HEK293 (cell line): ENCODE results near the gene NFIX.

ENCODE experiments used
- CTCF ChIA-PET: fragments of 350-600 bp; formaldehyde crosslinking; extraction: SDS; loops from one replicate; lab custom pipeline; 2021; ENCODE audit warnings: antibody characterized with exemption; lab: Yijun Ruan, JAX
- POLR2A ChIA-PET: fragments of 300-600 bp; formaldehyde crosslinking; extraction: SDS; loops from one replicate; lab custom pipeline; 2020; ENCODE audit warnings: antibody characterized with exemption, inconsistent platforms; lab: Yijun Ruan, JAX
- H3K27ac ChIP-seq: fragments of 200-500 bp; sonication (Bioruptor generic); 2 replicates; pipeline ENCODE4 v1.5.1; 2014; ENCODE audit warnings: low read depth, low read length, control low read depth, inconsistent platforms; ENCODE audit errors: extremely low read depth
- H3K36me3 ChIP-seq, 2 experiments: fragments of 200-500 bp in 1 of 2; sonication (Bioruptor generic) in 1 of 2; 1 replicate in 1 of 2; 2 replicates in 1 of 2; pipeline ENCODE4 v1.5.1; 2014 to 2017; ENCODE audit warnings: inconsistent platforms in 2 of 2, low read length in 2 of 2; ENCODE audit not compliant: control insufficient read depth in 2 of 2, insufficient read depth in 1 of 2
- H3K4me1 ChIP-seq: fragments of 200-500 bp; sonication (Bioruptor generic); 2 replicates; pipeline ENCODE4 v1.5.1; 2014; ENCODE audit warnings: mild to moderate bottlenecking, low read length, inconsistent platforms; ENCODE audit not compliant: control insufficient read depth, insufficient read depth
- H3K4me3 ChIP-seq: 2 replicates; pipeline ENCODE4 v1.5.1; 2011; ENCODE audit warnings: low read depth, mild to moderate bottlenecking, control low read depth, low read length, moderate library complexity
- H3K9me3 ChIP-seq: fragments of 200-500 bp; sonication (Bioruptor generic); 2 replicates; pipeline ENCODE4 v1.5.1; 2014; ENCODE audit warnings: low read depth, low read length, inconsistent platforms; ENCODE audit not compliant: control insufficient read depth, insufficient read depth
- IKZF3 ChIP-seq: fragments of 450-650 bp; IDR thresholded peaks from 2 replicates; pipeline ENCODE4 v1.5.0; 2018; ENCODE audit warnings: missing biosample characterization, mild to moderate bottlenecking, missing genetic modification characterization, moderate library complexity
- PRDM10 ChIP-seq: fragments of 450-650 bp; formaldehyde crosslinking; IDR thresholded peaks from 2 replicates; pipeline ENCODE4 v1.5.1; 2016; ENCODE audit warnings: missing biosample characterization, missing genetic modification characterization
- ZBTB1 ChIP-seq: fragments of 450-650 bp; formaldehyde crosslinking; IDR thresholded peaks from 2 replicates; pipeline ENCODE4 v1.5.1; 2016; ENCODE audit warnings: missing biosample characterization, missing genetic modification characterization
- ZBTB11 ChIP-seq: fragments of 450-650 bp; formaldehyde crosslinking; conservative IDR thresholded peaks from 2 replicates; pipeline ENCODE4 v1.5.1; 2016; ENCODE audit warnings: low read depth, missing biosample characterization, missing genetic modification characterization
- ZNF155 ChIP-seq: fragments of 450-650 bp; formaldehyde crosslinking; IDR thresholded peaks from 2 replicates; pipeline ENCODE4 v1.5.1; 2016; ENCODE audit warnings: missing biosample characterization, missing genetic modification characterization
- ZNF48 ChIP-seq: fragments of 450-650 bp; formaldehyde crosslinking; IDR thresholded peaks from 2 replicates; pipeline ENCODE4 v1.5.1; 2016; ENCODE audit warnings: missing biosample characterization, missing genetic modification characterization
- ZNF600 ChIP-seq: fragments of 450-650 bp; formaldehyde crosslinking; IDR thresholded peaks from 2 replicates; pipeline ENCODE4 v1.5.1; 2016; ENCODE audit warnings: missing biosample characterization, missing genetic modification characterization
- ZNF645 ChIP-seq: fragments of 450-650 bp; formaldehyde crosslinking; IDR thresholded peaks from 2 replicates; pipeline ENCODE4; 2016; ENCODE audit warnings: missing biosample characterization, missing genetic modification characterization
- TF ChIP-seq, protein P1 (sequence below): fragments of 450-650 bp; formaldehyde crosslinking; optimal IDR thresholded peaks from 2 replicates; pipeline ENCODE3; 2016; ENCODE audit warnings: missing biosample characterization, mild to moderate bottlenecking, missing genetic modification characterization

NFIX gene

GRCh38 chr19:13008926-13009787, 13.9 kb downstream of the NFIX start (continued):
- TF ChIP-seq, protein P1, sequence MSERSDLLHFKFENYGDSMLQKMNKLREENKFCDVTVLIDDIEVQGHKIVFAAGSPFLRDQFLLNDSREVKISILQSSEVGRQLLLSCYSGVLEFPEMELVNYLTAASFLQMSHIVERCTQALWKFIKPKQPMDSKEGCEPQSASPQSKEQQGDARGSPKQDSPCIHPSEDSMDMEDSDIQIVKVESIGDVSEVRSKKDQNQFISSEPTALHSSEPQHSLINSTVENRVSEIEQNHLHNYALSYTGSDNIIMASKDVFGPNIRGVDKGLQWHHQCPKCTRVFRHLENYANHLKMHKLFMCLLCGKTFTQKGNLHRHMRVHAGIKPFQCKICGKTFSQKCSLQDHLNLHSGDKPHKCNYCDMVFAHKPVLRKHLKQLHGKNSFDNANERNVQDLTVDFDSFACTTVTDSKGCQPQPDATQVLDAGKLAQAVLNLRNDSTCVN (tag by site-specific recombination): peak; percentile 13
- TF ChIP-seq ZNF645 (tag by site-specific recombination): no peak
- TF ChIP-seq ZBTB1: no peak
- no peak for TF ChIP-seq ZNF155
- no peak for TF ChIP-seq ZNF48
- TF ChIP-seq IKZF3 (tag by site-specific recombination): 0 out of 2 replicates have a peak, but pooled peaks have one; percentile 27

GRCh38 chr19:13010038-13010991, 15.0 kb downstream of the NFIX start:
- H3K4me1 ChIP-seq: peaks cover under 1% of the 10 kb centered on the region
- POLR2A ChIA-PET: no interaction called here
- CTCF ChIA-PET: interaction anchor here (0.8 to 8.5 kb wide), 3 partner anchors 21 to 84 kb away, joined by 3 to 56 read pairs (median 5); no protein-coding TSS in a partner anchor

More at GRCh38 chr19:13010038-13010991, 15.0 kb downstream of the NFIX start:
- TF ChIP-seq ZBTB11 (tag by site-specific recombination) (no peak), PRDM10 (tag by site-specific recombination) (0 out of 2 replicates have a peak, but pooled peaks have one; percentile 39), ZNF600 (tag by site-specific recombination) (no peak)
- TF ChIP-seq, all 188 proteins: peak for 1
- no peak overlapping the region for H3K27ac ChIP-seq
- H3K4me3 ChIP-seq: no peak overlapping the region
- H3K9me3 ChIP-seq: no peaks in the 10 kb centered on the region
- no peaks in the 10 kb centered on the region for H3K36me3 ChIP-seq
